ENCODE measurements around the gene GSTT4.

DNA sequence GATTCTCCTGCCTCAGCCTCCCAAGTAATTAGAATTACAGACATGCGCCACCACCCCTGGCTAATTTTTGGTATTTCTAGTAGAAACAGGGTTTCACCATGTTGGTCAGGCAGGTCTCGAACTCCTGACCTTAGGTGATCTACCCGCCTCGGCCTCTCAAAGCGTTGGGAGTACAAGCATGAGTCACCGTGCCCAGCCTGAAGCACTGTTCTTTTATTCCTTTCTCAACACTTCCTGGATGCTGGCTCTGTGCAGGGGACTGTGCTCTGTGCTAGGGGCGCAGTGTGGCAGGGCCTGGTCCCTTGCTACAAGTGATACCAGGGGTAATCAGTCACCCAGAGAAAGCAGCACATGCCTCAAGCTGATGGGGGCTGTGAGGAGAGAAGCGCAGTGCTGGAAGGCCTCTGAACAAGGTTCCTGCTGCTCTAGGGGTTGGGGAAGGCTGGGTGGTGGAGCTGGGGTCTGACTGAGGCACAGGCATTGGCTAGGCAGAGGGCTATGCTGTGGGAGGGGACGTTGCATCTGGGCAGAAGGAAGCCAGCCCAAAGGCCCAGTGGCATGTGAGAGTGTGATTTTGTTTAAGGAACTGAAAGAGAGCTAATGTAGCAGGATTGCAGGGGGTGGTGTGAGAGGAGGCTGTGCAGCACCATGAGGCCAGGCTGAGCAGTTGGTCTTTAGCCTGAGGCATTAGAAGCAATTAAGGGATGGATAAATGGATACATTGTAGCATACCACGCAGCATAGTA is 48.4 kb upstream of the GSTT4 start:
- TF ChIP-seq, protein P1, sequence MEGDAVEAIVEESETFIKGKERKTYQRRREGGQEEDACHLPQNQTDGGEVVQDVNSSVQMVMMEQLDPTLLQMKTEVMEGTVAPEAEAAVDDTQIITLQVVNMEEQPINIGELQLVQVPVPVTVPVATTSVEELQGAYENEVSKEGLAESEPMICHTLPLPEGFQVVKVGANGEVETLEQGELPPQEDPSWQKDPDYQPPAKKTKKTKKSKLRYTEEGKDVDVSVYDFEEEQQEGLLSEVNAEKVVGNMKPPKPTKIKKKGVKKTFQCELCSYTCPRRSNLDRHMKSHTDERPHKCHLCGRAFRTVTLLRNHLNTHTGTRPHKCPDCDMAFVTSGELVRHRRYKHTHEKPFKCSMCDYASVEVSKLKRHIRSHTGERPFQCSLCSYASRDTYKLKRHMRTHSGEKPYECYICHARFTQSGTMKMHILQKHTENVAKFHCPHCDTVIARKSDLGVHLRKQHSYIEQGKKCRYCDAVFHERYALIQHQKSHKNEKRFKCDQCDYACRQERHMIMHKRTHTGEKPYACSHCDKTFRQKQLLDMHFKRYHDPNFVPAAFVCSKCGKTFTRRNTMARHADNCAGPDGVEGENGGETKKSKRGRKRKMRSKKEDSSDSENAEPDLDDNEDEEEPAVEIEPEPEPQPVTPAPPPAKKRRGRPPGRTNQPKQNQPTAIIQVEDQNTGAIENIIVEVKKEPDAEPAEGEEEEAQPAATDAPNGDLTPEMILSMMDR (IDR thresholded peaks at IDR 0.05): no peak
- TF ChIP-seq POLR2A (IDR thresholded peaks at IDR 0.05): no peak
